Measurements from ENCODE around the gene PFDN1. TPM values are rescaled to one million over a fixed set of nuclear protein-coding genes. Genes with fewer than 3 reads are reported as not detected.
"Not testable (repeated sequence)": the region's sequence is repeated elsewhere in the genome, so short reads cannot be mapped to it uniquely, and the experiment has no call there.

The PFDN1 gene
- total RNA-seq, 1 experiment from 2014 or later: 69.1 TPM

- Histone ChIP-seq H3K27ac (no peak overlapping the region), H3K4me3 (no peak overlapping the region), H3K9me2 (ENCODE audit: insufficient read depth) (no peaks in the 10 kb centered on the region), H3F3A (ENCODE audit: insufficient read depth, low read depth) (no peaks in the 10 kb centered on the region), H3K4me2 (no peak overlapping the region), H3K4me1 (replicated peaks; ENCODE audit: insufficient read depth) (no peaks in the 10 kb centered on the region), H4K20me1 (ENCODE audit: insufficient read depth) (no peaks in the 10 kb centered on the region), H3K79me2 (ENCODE audit: low read depth) (no peaks in the 10 kb centered on the region), H3K27me3 (ENCODE audit: insufficient read depth, low read depth) (no peaks in the 10 kb centered on the region), H2AFZ (no peak overlapping the region), H3K9me3 (ENCODE audit: insufficient read depth, low read depth) (no peaks in the 10 kb centered on the region), H3K36me3 (ENCODE audit: low read depth) (no peaks in the 10 kb centered on the region; the same call in 1 of the 2 replicates)
- ChIA-PET CTCF (no interaction called here), POLR2A (ENCODE audit: unreplicated experiment) (no interaction called here)
- TF ChIP-seq EZH2 (IDR thresholded peaks at IDR 0.05; ENCODE audit: low read depth) (no peak), CTCF (conservative IDR thresholded peaks at IDR 0.05) (no peak)
- DNase-seq: no peak
- intact Hi-C loops (cut with micrococcal nuclease; ENCODE audit: unreplicated experiment): no loop called here
- BruUV-seq (replicated peaks): no TSS peak
These were observed 100.8 kb downstream of the PFDN1 start for GRCh38 chr5:140202078-140202477.

DNA sequence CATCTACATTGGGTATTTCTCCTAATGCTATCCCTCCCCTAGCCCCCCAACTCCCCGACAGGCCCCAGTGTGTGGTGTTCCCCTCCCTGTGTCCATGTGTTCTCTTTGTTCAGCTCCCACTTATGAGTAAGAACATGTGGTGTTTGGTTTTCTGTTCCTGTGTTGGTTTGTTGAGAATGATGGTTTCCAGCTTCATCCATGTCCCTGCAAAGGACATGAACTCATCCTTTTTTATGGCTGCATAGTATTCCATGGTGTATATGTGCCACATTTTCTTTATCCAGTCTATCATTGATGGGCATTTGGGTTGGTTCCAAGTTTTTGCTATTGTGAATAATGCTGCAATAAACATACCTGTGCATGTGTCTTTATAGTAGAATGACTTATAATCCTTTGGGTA is 104.0 kb downstream of the PFDN1 start:
- H3K27me3 ChIP-seq (ENCODE audit: insufficient read depth, low read depth); H3K79me2 ChIP-seq (ENCODE audit: low read depth); intact Hi-C loops (cut with micrococcal nuclease; ENCODE audit: unreplicated experiment); BruUV-seq (replicated peaks); H3F3A ChIP-seq (ENCODE audit: insufficient read depth, low read depth); H3K4me1 ChIP-seq (replicated peaks; ENCODE audit: insufficient read depth); DNase-seq; H3K27ac ChIP-seq; H2AFZ ChIP-seq; CTCF ChIA-PET; H3K36me3 ChIP-seq (ENCODE audit: low read depth); H3K4me2 ChIP-seq; POLR2A ChIA-PET (ENCODE audit: unreplicated experiment); H3K9me2 ChIP-seq (ENCODE audit: insufficient read depth); H3K4me3 ChIP-seq; H3K9me3 ChIP-seq (ENCODE audit: insufficient read depth, low read depth); H4K20me1 ChIP-seq (ENCODE audit: insufficient read depth): not testable (repeated sequence)

GRCh38 chr5:140197023-140197422 is 105.9 kb downstream of the PFDN1 start:
- no peaks in the 10 kb centered on the region for H3K27me3 ChIP-seq (ENCODE audit: insufficient read depth, low read depth)
- no peaks in the 10 kb centered on the region; the same call in 1 of the 2 replicates for H3K36me3 ChIP-seq (ENCODE audit: low read depth)
- no peaks in the 10 kb centered on the region for H4K20me1 ChIP-seq (ENCODE audit: insufficient read depth)
- H3K9me3 ChIP-seq (ENCODE audit: insufficient read depth, low read depth): no peaks in the 10 kb centered on the region
- intact Hi-C loops (cut with micrococcal nuclease; ENCODE audit: unreplicated experiment): no loop called here
- ChIA-PET POLR2A (ENCODE audit: unreplicated experiment) (no interaction called here), CTCF (interaction anchor here (0.6 kb wide), 1 partner anchor 139 kb away, joined by 6 read pairs; no protein-coding TSS in a partner anchor)
- H3F3A ChIP-seq (ENCODE audit: insufficient read depth, low read depth): no peaks in the 10 kb centered on the region
- H3K4me2 ChIP-seq: no peak overlapping the region
- no peaks in the 10 kb centered on the region for H3K4me1 ChIP-seq (replicated peaks; ENCODE audit: insufficient read depth)
- no TSS peak for BruUV-seq (replicated peaks)
- no peak overlapping the region for H2AFZ ChIP-seq
- DNase-seq: no peak
- TF ChIP-seq EZH2 (IDR thresholded peaks at IDR 0.05; ENCODE audit: low read depth): no peak
- TF ChIP-seq CTCF (conservative IDR thresholded peaks at IDR 0.05): no peak
- H3K4me3 ChIP-seq: no peak overlapping the region
- no peak overlapping the region for H3K27ac ChIP-seq
- no peaks in the 10 kb centered on the region for H3K79me2 ChIP-seq (ENCODE audit: low read depth)
- no peaks in the 10 kb centered on the region for H3K9me2 ChIP-seq (ENCODE audit: insufficient read depth)

GRCh38 chr5:140196115-140196814 is 106.6 kb downstream of the PFDN1 start:
- POLR2A ChIA-PET (ENCODE audit: unreplicated experiment): no interaction called here
- no peak overlapping the region for H2AFZ ChIP-seq
- DNase-seq: no peak
- no peak overlapping the region for H3K4me3 ChIP-seq
- H3K4me2 ChIP-seq: no peak overlapping the region
- TF ChIP-seq EZH2 (IDR thresholded peaks at IDR 0.05; ENCODE audit: low read depth): no peak
- TF ChIP-seq CTCF (conservative IDR thresholded peaks at IDR 0.05): no peak
- no peaks in the 10 kb centered on the region for H3K9me2 ChIP-seq (ENCODE audit: insufficient read depth)
- H3K4me1 ChIP-seq (replicated peaks; ENCODE audit: insufficient read depth): no peaks in the 10 kb centered on the region
- H3K36me3 ChIP-seq (ENCODE audit: low read depth): no peaks in the 10 kb centered on the region; the same call in 1 of the 2 replicates
- no peaks in the 10 kb centered on the region for H3F3A ChIP-seq (ENCODE audit: insufficient read depth, low read depth)
- intact Hi-C loops (cut with micrococcal nuclease; ENCODE audit: unreplicated experiment): no loop called here
- H3K27ac ChIP-seq: no peak overlapping the region
- H3K79me2 ChIP-seq (ENCODE audit: low read depth): no peaks in the 10 kb centered on the region; the same call in 1 of the 2 replicates
- no TSS peak for BruUV-seq (replicated peaks)
- CTCF ChIA-PET: no interaction called here
- no peaks in the 10 kb centered on the region for H3K27me3 ChIP-seq (ENCODE audit: insufficient read depth, low read depth)
- no peaks in the 10 kb centered on the region; the same call in 1 of the 2 replicates for H3K9me3 ChIP-seq (ENCODE audit: insufficient read depth, low read depth)
- no peaks in the 10 kb centered on the region for H4K20me1 ChIP-seq (ENCODE audit: insufficient read depth)
